ENCODE measurements around the gene RAPGEF2. TPM values are rescaled to one million over a fixed set of nuclear protein-coding genes. Genes with fewer than 3 reads are reported as not detected.
A peak's percentile ranks its signal among the peaks of the same experiment; 100 is the strongest.

RAPGEF2 gene
- total RNA-seq, 1 experiment from 2014 or later, result 29.8 TPM

GRCh38 chr4:159319027-159319426 lies 216.1 kb downstream of the RAPGEF2 start:
- no peaks in the 10 kb centered on the region for H3K9me3 ChIP-seq (ENCODE audit: insufficient read depth, low read depth)
- ChIA-PET POLR2A (ENCODE audit: unreplicated experiment) (no interaction called here), CTCF (no interaction called here)
- intact Hi-C loops (cut with micrococcal nuclease; ENCODE audit: unreplicated experiment), result no loop called here
- 0 out of 2 replicates have a peak, but pooled peaks cover 5% of the 10 kb centered on the region for H3K36me3 ChIP-seq (ENCODE audit: low read depth)
- H3K27ac ChIP-seq, result no peak overlapping the region
- no TSS peak for BruUV-seq (replicated peaks)
- no peaks in the 10 kb centered on the region for H4K20me1 ChIP-seq (ENCODE audit: insufficient read depth)
- H3K9me2 ChIP-seq (ENCODE audit: insufficient read depth), result no peaks in the 10 kb centered on the region
- no peaks in the 10 kb centered on the region for H3K79me2 ChIP-seq (ENCODE audit: low read depth)
- H3K4me3 ChIP-seq, result no peak overlapping the region
- H3K4me2 ChIP-seq, result no peak overlapping the region
- no peaks in the 10 kb centered on the region for H3F3A ChIP-seq (ENCODE audit: insufficient read depth, low read depth)
- DNase-seq, result no peak
- H3K27me3 ChIP-seq (ENCODE audit: insufficient read depth, low read depth), result no peaks in the 10 kb centered on the region
- no peak for TF ChIP-seq EZH2 (IDR thresholded peaks at IDR 0.05; ENCODE audit: low read depth)
- TF ChIP-seq CTCF (conservative IDR thresholded peaks at IDR 0.05), result no peak
- H3K4me1 ChIP-seq (replicated peaks; ENCODE audit: insufficient read depth), result no peaks in the 10 kb centered on the region
- H2AFZ ChIP-seq, result no peak overlapping the region

GRCh38 chr4:159326480-159326879 lies 223.6 kb downstream of the RAPGEF2 start:
- BruUV-seq (replicated peaks), result no TSS peak

GRCh38 chr4:159328766-159329165 lies 225.9 kb downstream of the RAPGEF2 start:
- 0 out of 2 replicates have a peak overlapping the region, but pooled peaks have one; percentile 26 for H3K27ac ChIP-seq

More at GRCh38 chr4:159326480-159326879, 223.6 kb downstream of the RAPGEF2 start:
- ChIA-PET POLR2A (ENCODE audit: unreplicated experiment) (no interaction called here), CTCF (no interaction called here)
- Histone ChIP-seq H3K27ac (no peak overlapping the region), H3K79me2 (ENCODE audit: low read depth) (no peaks in the 10 kb centered on the region), H3K9me2 (ENCODE audit: insufficient read depth) (no peaks in the 10 kb centered on the region), H3K4me1 (replicated peaks; ENCODE audit: insufficient read depth) (no peaks in the 10 kb centered on the region), H3K9me3 (ENCODE audit: insufficient read depth, low read depth) (no peaks in the 10 kb centered on the region), H2AFZ (no peak overlapping the region), H3F3A (ENCODE audit: insufficient read depth, low read depth) (no peaks in the 10 kb centered on the region), H3K4me3 (no peak overlapping the region), H3K27me3 (ENCODE audit: insufficient read depth, low read depth) (no peaks in the 10 kb centered on the region), H3K4me2 (no peak overlapping the region), H4K20me1 (ENCODE audit: insufficient read depth) (no peaks in the 10 kb centered on the region), H3K36me3 (ENCODE audit: low read depth) (0 out of 2 replicates have a peak, but pooled peaks cover 5% of the 10 kb centered on the region)
- no peak for TF ChIP-seq EZH2 (IDR thresholded peaks at IDR 0.05; ENCODE audit: low read depth)
- TF ChIP-seq CTCF (conservative IDR thresholded peaks at IDR 0.05), result no peak
- intact Hi-C loops (cut with micrococcal nuclease; ENCODE audit: unreplicated experiment), result no loop called here
- no peak for DNase-seq

More at GRCh38 chr4:159328766-159329165, 225.9 kb downstream of the RAPGEF2 start:
- POLR2A ChIA-PET (ENCODE audit: unreplicated experiment), result interaction anchor here (0.7 kb wide), 1 partner anchor 41 kb away, joined by 3 read pairs; no protein-coding TSS in a partner anchor
- Histone ChIP-seq H4K20me1 (ENCODE audit: insufficient read depth) (no peaks in the 10 kb centered on the region), H3K4me1 (replicated peaks; ENCODE audit: insufficient read depth) (no peaks in the 10 kb centered on the region), H3F3A (ENCODE audit: insufficient read depth, low read depth) (no peaks in the 10 kb centered on the region), H3K79me2 (ENCODE audit: low read depth) (no peaks in the 10 kb centered on the region), H3K9me2 (ENCODE audit: insufficient read depth) (no peaks in the 10 kb centered on the region), H3K36me3 (ENCODE audit: low read depth) (no peaks in the 10 kb centered on the region), H3K4me3 (no peak overlapping the region), H3K9me3 (ENCODE audit: insufficient read depth, low read depth) (no peaks in the 10 kb centered on the region), H3K4me2 (no peak overlapping the region), H2AFZ (no peak overlapping the region), H3K27me3 (ENCODE audit: insufficient read depth, low read depth) (no peaks in the 10 kb centered on the region)
- CTCF ChIA-PET, result no interaction called here
- intact Hi-C loops (cut with micrococcal nuclease; ENCODE audit: unreplicated experiment), result no loop called here
- TF ChIP-seq CTCF (conservative IDR thresholded peaks at IDR 0.05) (no peak), EZH2 (IDR thresholded peaks at IDR 0.05; ENCODE audit: low read depth) (no peak)
- no TSS peak for BruUV-seq (replicated peaks)
- DNase-seq, result no peak

Measured in PC-9 (cell line).